ENCODE data around the gene RALGAPA2.

DNA sequence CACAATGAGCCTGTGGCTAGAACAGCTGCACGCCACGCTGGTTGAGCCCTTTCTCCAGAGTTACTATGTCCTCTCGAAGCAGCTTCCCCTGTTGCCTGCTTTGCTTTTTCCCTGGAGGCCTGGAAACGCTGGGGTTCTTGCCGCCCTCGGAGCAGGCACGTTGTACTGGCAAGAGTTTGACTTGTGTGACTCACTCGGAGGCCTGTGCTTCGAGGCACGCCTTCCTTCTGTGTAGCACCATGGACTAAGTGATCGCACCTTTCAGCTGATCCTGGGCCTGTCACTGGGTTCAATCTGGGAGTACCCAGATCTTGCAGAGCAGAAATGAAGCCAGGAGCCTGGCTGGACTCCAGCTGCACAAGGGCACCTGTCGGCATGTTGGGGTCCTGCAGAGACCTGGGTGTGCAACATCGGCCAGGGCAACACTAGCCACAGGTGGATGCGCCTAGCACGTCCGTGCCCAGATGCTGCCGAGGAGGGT lies 339.3 kb downstream of the RALGAPA2 start:
- TF ChIP-seq POLR2AphosphoS5 (IDR thresholded peaks at IDR 0.05) (no peak), POLR2A (IDR thresholded peaks at IDR 0.05) (no peak)
- TF ChIP-seq, protein P1, sequence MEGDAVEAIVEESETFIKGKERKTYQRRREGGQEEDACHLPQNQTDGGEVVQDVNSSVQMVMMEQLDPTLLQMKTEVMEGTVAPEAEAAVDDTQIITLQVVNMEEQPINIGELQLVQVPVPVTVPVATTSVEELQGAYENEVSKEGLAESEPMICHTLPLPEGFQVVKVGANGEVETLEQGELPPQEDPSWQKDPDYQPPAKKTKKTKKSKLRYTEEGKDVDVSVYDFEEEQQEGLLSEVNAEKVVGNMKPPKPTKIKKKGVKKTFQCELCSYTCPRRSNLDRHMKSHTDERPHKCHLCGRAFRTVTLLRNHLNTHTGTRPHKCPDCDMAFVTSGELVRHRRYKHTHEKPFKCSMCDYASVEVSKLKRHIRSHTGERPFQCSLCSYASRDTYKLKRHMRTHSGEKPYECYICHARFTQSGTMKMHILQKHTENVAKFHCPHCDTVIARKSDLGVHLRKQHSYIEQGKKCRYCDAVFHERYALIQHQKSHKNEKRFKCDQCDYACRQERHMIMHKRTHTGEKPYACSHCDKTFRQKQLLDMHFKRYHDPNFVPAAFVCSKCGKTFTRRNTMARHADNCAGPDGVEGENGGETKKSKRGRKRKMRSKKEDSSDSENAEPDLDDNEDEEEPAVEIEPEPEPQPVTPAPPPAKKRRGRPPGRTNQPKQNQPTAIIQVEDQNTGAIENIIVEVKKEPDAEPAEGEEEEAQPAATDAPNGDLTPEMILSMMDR (IDR thresholded peaks at IDR 0.05 in 8 of 11, conservative IDR thresholded peaks at IDR 0.05 in 3 of 11): no peak

Data from spleen (tissue), 7 donors.